GM19452 (cell line): ENCODE measurements around the gene PPP1R16B.

Experiments
- ATAC-seq: cut with Tn5 transposase; IDR thresholded peaks from one replicate; pipeline ENCODE4 v1.9.1; 2021; ENCODE audit not compliant: unreplicated experiment

PPP1R16B gene

GRCh38 chr20:38825901-38826625, 20.6 kb downstream of the PPP1R16B start:
- no peak for ATAC-seq

GRCh38 chr20:38827770-38828281, 22.3 kb downstream of the PPP1R16B start:
- no peak for ATAC-seq

GRCh38 chr20:38828514-38829295, 23.2 kb downstream of the PPP1R16B start:
- ATAC-seq = no peak

- no peak for ATAC-seq
Measured at GRCh38 chr20:38829296-38829875, 23.9 kb downstream of the PPP1R16B start.

GRCh38 chr20:38830356-38830755, 24.9 kb downstream of the PPP1R16B start:
- no peak for ATAC-seq

- ATAC-seq = no peak
Measured at GRCh38 chr20:38831049-38831691, 25.7 kb downstream of the PPP1R16B start.

GRCh38 chr20:38831995-38832620, 26.6 kb downstream of the PPP1R16B start:
- no peak for ATAC-seq

- no peak for ATAC-seq
Measured at GRCh38 chr20:38833154-38833856, 27.8 kb downstream of the PPP1R16B start.

- ATAC-seq = no peak
Measured at GRCh38 chr20:38833857-38834164, 28.3 kb downstream of the PPP1R16B start.

- ATAC-seq = no peak
Measured at GRCh38 chr20:38834868-38835267, 29.4 kb downstream of the PPP1R16B start.

- no peak for ATAC-seq
Measured at GRCh38 chr20:38835792-38836191, 30.3 kb downstream of the PPP1R16B start.

GRCh38 chr20:38836991-38837390, 31.5 kb downstream of the PPP1R16B start:
- ATAC-seq = no peak

GRCh38 chr20:38838326-38838725, 32.8 kb downstream of the PPP1R16B start:
- no peak for ATAC-seq

- no peak for ATAC-seq
Measured at GRCh38 chr20:38839563-38839962, 34.1 kb downstream of the PPP1R16B start.

- no peak for ATAC-seq
Measured at GRCh38 chr20:38840053-38840893, 34.8 kb downstream of the PPP1R16B start.

GRCh38 chr20:38840894-38841470, 35.5 kb downstream of the PPP1R16B start:
- no peak for ATAC-seq

GRCh38 chr20:38841570-38841969, 36.1 kb downstream of the PPP1R16B start:
- no peak for ATAC-seq

- peak; percentile 44 for ATAC-seq
Measured at GRCh38 chr20:38842026-38842425, 36.5 kb downstream of the PPP1R16B start.

- peak; percentile 83 for ATAC-seq
Measured at GRCh38 chr20:38842558-38842981, 37.1 kb downstream of the PPP1R16B start.
